Keratinocyte (primary cell): Measurements from ENCODE around the gene ARMC10.

ENCODE experiments used
- EZH2 ChIP-seq: IDR thresholded peaks from one replicate; pipeline ENCODE4 v1.6.1; 2012; ENCODE audit warnings: inconsistent platforms, mild to moderate bottlenecking, low read length, moderate library complexity
- TF ChIP-seq, protein P1 (sequence below), 3 experiments: IDR thresholded peaks in 1 of 3; conservative IDR thresholded peaks in 1 of 3; optimal IDR thresholded peaks in 1 of 3; 2 replicates in 2 of 3; 3 replicates in 1 of 3; pipeline versions ENCODE3 to v1.5.1; 2011; ENCODE audit warnings: low read length in 3 of 3, mild to moderate bottlenecking in 3 of 3, moderate library complexity in 2 of 3, control low read depth in 1 of 3, inconsistent platforms in 1 of 3; ENCODE audit not compliant: insufficient read depth in 2 of 3; ENCODE audit errors: extremely low read depth in 1 of 3

DNA sequence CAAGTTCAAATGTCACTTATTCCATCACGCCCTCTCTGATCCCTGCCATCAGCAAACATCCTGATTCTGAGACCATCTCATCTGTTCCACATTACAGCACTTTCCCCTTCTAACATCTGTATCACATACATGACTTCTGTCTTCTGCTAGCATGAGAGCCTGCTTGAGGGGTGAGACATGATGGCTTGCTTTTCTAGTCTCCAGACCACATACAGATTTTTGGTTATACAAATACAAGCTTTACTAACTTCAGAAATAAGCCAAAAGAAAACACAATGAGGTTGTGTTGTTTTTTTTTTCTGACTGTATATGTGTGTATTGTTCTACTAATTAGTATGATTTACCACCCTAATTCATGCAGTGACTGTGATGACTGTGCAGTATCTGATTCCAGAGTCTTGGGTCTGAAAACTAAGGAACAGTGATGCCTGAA lies 39.7 kb downstream of the ARMC10 start:
- TF ChIP-seq, protein P1, sequence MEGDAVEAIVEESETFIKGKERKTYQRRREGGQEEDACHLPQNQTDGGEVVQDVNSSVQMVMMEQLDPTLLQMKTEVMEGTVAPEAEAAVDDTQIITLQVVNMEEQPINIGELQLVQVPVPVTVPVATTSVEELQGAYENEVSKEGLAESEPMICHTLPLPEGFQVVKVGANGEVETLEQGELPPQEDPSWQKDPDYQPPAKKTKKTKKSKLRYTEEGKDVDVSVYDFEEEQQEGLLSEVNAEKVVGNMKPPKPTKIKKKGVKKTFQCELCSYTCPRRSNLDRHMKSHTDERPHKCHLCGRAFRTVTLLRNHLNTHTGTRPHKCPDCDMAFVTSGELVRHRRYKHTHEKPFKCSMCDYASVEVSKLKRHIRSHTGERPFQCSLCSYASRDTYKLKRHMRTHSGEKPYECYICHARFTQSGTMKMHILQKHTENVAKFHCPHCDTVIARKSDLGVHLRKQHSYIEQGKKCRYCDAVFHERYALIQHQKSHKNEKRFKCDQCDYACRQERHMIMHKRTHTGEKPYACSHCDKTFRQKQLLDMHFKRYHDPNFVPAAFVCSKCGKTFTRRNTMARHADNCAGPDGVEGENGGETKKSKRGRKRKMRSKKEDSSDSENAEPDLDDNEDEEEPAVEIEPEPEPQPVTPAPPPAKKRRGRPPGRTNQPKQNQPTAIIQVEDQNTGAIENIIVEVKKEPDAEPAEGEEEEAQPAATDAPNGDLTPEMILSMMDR (optimal IDR thresholded peaks at IDR 0.05 in 1 of 3, IDR thresholded peaks at IDR 0.05 in 1 of 3, conservative IDR thresholded peaks at IDR 0.05 in 1 of 3; ENCODE audit: extremely low read depth in 1 of 3, insufficient read depth in 2 of 3, low read length in 3 of 3): no peak
- no peak for TF ChIP-seq EZH2
